Measurements from ENCODE around the gene CALN1.

- TF ChIP-seq CTCF (IDR thresholded peaks at IDR 0.05; ENCODE audit: low read depth, low read length) = no peak
- TF ChIP-seq EZH2phosphoT487 (IDR thresholded peaks at IDR 0.05; ENCODE audit: low read depth) = no peak
These were observed 560.2 kb downstream of the CALN1 start for GRCh38 chr7:71851776-71852498.
